GM23338 (cell line): ENCODE results near the gene TRAK1.

Source experiments
- CREB1 ChIP-seq: fragments of 250-450 bp; sonication (Bioruptor Pico); IDR thresholded peaks from 2 replicates; pipeline ENCODE4 v1.5.0; 2020; ENCODE audit warnings: low read depth, mild to moderate bottlenecking, moderate library complexity
- CTCF ChIP-seq, 2 experiments: fragments of 200-600 bp in 1 of 2; sonication (generic) in 1 of 2; conservative IDR thresholded peaks; 2 replicates each; pipeline versions ENCODE4 v1.5.1 to v1.6.1; 2016 to 2017; ENCODE audit warnings: antibody characterized with exemption in 2 of 2, low read depth in 2 of 2, mild to moderate bottlenecking in 2 of 2, moderate library complexity in 1 of 2
- EZH2 ChIP-seq: fragments of 200-600 bp; sonication (generic); IDR thresholded peaks from one replicate; pipeline ENCODE4 v1.8.0; 2017; ENCODE audit warnings: antibody characterized with exemption, mild to moderate bottlenecking, low read depth; ENCODE audit not compliant: unreplicated experiment
- POLR2AphosphoS5 ChIP-seq: IDR thresholded peaks from 2 replicates; pipeline ENCODE4 v1.6.1; 2016; ENCODE audit warnings: antibody characterized with exemption, low read depth
- REST ChIP-seq: IDR thresholded peaks from one replicate; pipeline ENCODE4 v1.6.1; 2018; ENCODE audit warnings: antibody characterized with exemption; ENCODE audit not compliant: unreplicated experiment

- TF ChIP-seq CTCF (conservative IDR thresholded peaks at IDR 0.05; ENCODE audit: low read depth in 2 of 2) (no peak), EZH2 (no peak), REST (no peak), CREB1 (CRISPR knock-in tag) (no peak), POLR2AphosphoS5 (no peak)
Measured at GRCh38 chr3:42271786-42272185, 180.6 kb downstream of the TRAK1 start.
